ENCODE data around the gene FXYD3. TPM values are rescaled to one million over a fixed set of nuclear protein-coding genes. Genes with fewer than 3 reads are reported as not detected.

The FXYD3 gene
- total RNA-seq, 1 donor from 2014 or later: not detected

DNA sequence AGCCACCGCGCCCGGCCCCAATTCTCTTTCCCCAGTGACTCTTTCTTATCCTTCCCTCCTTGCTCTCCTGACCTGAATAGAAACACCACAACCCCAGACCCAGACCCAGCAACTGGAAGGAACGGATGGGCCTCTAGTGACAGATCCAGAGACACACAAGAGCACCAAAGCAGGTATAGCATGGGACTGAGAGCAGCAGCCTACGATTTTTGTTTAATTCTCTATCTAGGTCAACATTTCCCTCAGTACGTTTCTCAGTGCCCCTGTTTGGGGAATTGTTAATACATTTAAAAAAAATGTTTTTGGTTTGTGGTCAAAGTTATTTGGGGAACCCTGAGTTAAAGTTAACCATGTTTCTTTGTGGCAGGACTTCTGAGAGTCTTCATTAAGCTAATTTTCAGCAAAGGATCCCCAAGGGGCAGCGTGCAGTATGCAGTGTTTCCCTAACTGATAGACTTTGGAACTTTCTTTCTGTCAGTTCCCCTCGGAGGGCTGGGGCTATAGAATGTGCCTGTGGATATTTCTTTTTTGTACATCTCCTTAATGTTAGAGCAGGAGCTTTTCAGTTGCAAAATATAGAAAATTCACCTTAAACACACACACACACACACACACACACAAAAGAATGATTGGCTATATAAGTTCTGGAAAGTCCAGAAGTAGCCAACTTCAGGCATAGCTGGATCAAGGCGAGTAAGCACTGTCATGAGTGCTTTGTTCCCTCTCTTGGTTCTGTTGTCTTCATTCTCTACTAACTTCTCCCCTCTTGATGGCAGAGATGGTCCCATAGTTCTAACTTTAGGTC is 45.2 kb downstream of the FXYD3 start:
- DNase-seq (ENCODE audit: low spot score): no peak
- peaks cover 91% of the 10 kb centered on the region for H3K36me3 Mint-ChIP-seq (ENCODE audit: low read depth)
- H3K27me3 Mint-ChIP-seq (ENCODE audit: insufficient read depth): no peaks in the 10 kb centered on the region
- peak overlapping the region; percentile 55 for H3K27ac Mint-ChIP-seq
- H3K9me3 Mint-ChIP-seq: peaks cover 39% of the 10 kb centered on the region
- H3K4me3 Mint-ChIP-seq: no peak overlapping the region
- intact Hi-C loops (cut with micrococcal nuclease): no loop called here
- H3K4me1 Mint-ChIP-seq (ENCODE audit: low read depth): peaks cover 50% of the 10 kb centered on the region

DNA sequence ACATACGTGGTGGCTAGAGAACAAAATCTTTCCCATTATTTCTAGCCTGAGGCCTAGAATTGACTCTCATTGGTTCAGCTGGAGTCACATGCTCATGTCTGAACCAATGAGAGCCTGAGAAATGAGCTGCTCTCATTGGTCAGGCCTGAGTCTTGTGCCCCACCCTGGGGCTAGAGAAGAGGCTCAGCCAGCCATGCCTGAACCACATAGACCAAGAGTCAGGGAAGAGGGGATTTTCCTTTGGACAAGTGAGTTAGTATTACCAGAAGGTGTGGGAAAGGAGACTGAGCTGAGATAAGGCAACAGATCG is 45.8 kb downstream of the FXYD3 start:
- H3K36me3 Mint-ChIP-seq (ENCODE audit: low read depth): peaks cover 91% of the 10 kb centered on the region
- no peaks in the 10 kb centered on the region for H3K27me3 Mint-ChIP-seq (ENCODE audit: insufficient read depth)
- H3K4me3 Mint-ChIP-seq: no peak overlapping the region
- peak overlapping the region; percentile 55 for H3K27ac Mint-ChIP-seq
- intact Hi-C loops (cut with micrococcal nuclease): no loop called here
- peaks cover 45% of the 10 kb centered on the region for H3K9me3 Mint-ChIP-seq
- H3K4me1 Mint-ChIP-seq (ENCODE audit: low read depth): peaks cover 45% of the 10 kb centered on the region
- no peak for DNase-seq (ENCODE audit: low spot score)

DNA sequence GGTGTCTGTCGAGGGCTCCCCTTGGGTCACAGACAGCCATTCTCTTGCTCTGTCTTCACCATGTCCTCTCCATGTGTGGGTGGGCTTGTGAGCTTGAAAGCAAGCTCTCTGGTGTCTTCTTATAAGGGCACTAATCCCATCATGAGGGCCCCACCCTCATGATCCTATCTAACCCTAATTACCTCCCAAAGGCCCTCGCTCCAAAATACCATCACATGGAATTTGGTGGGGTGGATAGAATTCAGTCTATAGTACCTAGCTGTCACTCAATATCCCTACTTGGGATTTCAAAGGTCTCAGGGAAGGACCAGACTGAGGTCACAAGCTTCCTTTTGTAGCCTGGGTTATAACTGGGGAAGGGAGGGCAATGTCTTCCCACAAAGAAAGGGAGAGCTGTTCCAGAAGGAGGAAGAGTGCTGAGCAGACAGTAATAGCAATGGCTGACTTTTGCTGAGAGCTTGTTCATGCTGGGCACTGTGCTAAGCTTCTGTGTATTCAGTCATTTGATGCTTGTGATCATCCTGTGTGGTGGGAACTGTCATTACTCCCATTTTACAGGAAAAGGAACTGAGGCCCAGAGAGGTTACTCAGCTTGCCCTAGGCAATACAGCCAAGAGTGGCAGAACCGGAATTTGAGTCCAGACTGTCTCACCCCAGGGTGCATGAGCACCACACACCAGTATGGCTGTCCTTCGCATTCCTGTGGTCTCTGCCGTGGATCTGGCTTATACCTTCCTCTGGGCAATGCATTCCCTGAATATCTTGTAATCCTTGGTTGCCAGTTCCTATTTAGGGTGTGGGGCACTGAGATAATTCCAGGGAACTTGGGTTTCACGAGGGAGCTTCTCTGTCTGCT is 47.1 kb downstream of the FXYD3 start:
- intact Hi-C loops (cut with micrococcal nuclease): no loop called here

DNA sequence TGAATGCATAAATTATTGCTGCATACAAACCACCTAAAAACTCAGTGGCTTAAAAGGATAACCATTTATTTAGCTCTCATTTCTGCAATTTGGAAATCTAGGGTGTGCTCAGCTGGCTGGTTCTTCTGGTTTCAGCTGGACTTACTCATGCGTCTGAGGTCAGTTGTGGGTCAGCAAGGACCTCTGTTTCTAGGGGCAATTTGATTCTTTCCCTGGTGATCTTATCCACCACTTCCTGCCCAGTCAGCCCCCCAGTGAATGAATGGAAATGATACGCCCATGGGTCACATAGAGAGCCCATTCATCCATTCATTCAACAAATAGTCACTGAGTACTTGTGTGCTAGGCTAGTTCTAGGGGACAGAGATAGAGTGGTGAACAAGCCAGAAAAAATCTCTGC is 48.8 kb downstream of the FXYD3 start:
- peaks cover 31% of the 10 kb centered on the region for H3K4me1 Mint-ChIP-seq (ENCODE audit: low read depth)
- H3K27ac Mint-ChIP-seq: no peak overlapping the region
- H3K9me3 Mint-ChIP-seq: peaks cover 49% of the 10 kb centered on the region

More for the DNA sequence above, 47.1 kb downstream of the FXYD3 start:
- H3K9me3 Mint-ChIP-seq: peaks cover 49% of the 10 kb centered on the region
- no peak for DNase-seq (ENCODE audit: low spot score)
- H3K4me3 Mint-ChIP-seq: no peak overlapping the region
- H3K36me3 Mint-ChIP-seq (ENCODE audit: low read depth): peaks cover 97% of the 10 kb centered on the region
- peaks cover 47% of the 10 kb centered on the region for H3K4me1 Mint-ChIP-seq (ENCODE audit: low read depth)
- peak overlapping the region; percentile 48 for H3K27ac Mint-ChIP-seq
- H3K27me3 Mint-ChIP-seq (ENCODE audit: insufficient read depth): no peaks in the 10 kb centered on the region

DNA sequence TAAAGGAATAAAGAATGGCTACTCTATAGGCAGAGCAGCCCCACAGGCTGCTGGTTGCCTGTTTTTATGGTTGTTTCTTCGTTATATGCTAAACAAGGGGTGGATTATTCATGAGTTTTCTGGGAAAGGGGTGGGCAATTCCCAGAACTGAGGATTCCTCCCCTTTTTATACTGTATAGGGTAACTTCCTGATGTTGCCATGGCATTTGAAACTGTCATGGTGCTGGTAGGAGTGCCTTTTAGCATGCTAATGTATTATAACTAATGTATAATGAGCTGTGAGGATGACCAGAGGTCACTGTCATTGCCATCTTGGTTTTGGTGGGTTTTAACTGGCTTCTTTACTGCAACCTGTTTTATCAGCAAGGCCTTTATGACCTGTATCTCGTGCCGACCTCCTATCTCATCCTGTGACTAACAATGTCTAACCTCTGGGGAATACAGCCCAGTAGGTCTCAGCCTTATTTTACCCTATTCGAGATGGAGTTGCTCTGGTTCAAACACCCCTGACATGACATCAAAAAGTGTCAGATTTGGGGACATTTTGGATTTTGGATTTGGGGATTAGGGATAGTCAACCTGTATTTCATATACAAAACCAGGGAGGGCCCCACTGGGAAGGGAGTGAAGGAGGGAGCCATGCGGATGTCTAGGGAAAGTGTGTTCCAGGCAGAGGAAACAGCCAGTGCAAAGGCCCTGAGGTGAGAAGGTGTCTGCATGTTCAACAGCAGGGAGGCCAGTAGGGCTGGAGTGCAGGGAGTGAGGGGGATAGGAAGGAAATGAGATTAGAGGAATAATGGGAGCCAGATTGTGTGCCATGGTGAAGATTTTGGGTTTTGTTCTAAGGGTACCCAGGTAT is 49.8 kb downstream of the FXYD3 start:
- Mint-ChIP-seq H3K9me3 (peaks cover 49% of the 10 kb centered on the region), H3K4me1 (ENCODE audit: low read depth) (peaks cover 29% of the 10 kb centered on the region), H3K27ac (no peak overlapping the region), H3K4me3 (no peak overlapping the region), H3K36me3 (ENCODE audit: low read depth) (peaks cover 77% of the 10 kb centered on the region), H3K27me3 (ENCODE audit: insufficient read depth) (no peaks in the 10 kb centered on the region)
- intact Hi-C loops (cut with micrococcal nuclease): no loop called here
- no peak for DNase-seq (ENCODE audit: low spot score)

More for the DNA sequence above, 48.8 kb downstream of the FXYD3 start:
- H3K4me3 Mint-ChIP-seq: no peak overlapping the region
- no peak for DNase-seq (ENCODE audit: low spot score)
- peaks cover 86% of the 10 kb centered on the region for H3K36me3 Mint-ChIP-seq (ENCODE audit: low read depth)
- intact Hi-C loops (cut with micrococcal nuclease): no loop called here
- H3K27me3 Mint-ChIP-seq (ENCODE audit: insufficient read depth): no peaks in the 10 kb centered on the region

DNA sequence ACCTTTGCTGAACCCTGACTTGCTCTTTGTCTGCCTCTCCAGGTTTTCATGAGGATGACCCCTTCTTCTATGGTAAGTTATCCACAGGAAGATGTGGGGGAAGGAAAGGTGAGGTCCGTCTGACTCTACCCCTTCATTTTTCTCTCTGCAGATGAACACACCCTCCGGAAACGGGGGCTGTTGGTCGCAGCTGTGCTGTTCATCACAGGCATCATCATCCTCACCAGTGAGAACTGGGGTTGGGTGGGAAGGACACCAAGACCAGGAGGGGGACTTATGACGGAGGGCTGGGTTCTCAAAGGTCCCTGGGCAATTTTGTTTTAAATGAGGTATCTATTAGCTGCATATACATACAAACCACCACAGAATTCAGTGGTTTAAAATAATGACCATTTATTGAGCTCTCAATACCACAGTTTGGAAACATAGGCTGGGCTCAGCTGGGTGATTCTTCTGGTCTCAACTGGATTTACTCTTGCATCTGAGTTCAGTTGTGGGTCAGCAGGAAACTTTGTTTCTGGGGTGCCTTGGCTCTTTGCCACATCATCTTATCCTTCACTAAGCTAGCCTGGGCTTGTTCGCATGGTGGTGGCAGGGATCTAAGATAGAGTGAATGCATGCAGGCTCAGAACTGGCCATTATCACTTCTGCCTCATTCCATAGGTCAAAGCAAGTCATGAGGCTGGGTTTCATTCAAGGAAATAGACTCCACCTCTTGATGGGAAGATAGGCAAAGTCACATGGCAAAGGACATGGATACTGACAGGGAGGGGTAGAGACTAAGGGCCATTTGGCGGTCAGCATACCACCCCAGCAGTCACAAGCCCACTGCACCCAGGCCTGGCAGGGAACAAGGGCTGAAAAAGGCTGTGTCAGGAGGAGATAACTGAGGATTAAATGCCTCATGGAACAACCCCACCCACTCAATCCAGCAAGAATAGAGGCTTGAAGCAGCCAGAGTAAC is 50.8 kb downstream of the FXYD3 start:
- Mint-ChIP-seq H3K36me3 (ENCODE audit: low read depth) (peaks cover 74% of the 10 kb centered on the region), H3K4me1 (ENCODE audit: low read depth) (peaks cover 34% of the 10 kb centered on the region), H3K4me3 (peak overlapping the region; percentile 15), H3K9me3 (peaks cover 45% of the 10 kb centered on the region), H3K27me3 (ENCODE audit: insufficient read depth) (no peaks in the 10 kb centered on the region), H3K27ac (peak overlapping the region; percentile 22)
- no peak for DNase-seq (ENCODE audit: low spot score)
- intact Hi-C loops (cut with micrococcal nuclease): no loop called here

DNA sequence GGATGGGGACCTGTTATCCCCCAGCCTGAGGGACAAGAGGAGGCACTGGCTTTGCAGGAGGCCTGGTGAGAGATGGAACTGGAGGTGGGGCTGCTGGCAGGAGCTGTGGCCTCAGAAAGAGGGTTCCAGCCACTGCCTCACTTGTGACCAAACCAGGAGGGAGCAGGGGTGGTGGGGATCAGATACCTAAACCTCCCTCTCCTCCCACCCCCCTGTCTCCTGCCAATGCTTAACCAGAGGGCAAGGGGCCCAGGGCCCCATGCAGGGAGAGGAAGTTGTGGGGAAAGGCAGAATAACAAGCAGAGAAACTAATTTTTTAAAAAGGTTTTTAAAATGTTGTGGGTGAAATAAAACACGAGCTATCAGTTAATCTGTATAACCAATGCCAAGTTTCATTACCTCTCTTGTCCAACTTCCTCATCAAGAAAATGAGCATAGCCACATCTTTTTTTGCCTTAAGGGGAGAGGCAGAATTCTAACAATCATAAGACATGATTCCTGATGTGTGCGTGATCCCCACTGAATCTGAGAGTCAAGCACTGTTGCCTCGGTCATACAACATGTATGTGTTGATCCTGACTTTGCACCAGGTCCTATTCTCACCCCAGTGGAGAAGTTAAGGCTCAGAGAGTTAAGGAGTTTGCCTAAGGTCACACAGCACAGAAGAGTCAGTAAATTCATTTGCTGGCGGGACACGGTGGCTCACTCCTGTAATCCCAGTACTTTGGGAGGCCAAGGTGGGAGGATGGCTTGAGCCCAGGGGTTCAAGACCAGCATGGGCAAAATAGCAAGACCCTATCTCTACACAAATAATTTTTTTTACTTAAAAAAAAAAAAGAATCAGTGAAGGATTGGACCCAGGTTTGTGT is 51.9 kb downstream of the FXYD3 start:
- Mint-ChIP-seq H3K9me3 (peaks cover 34% of the 10 kb centered on the region), H3K36me3 (ENCODE audit: low read depth) (peaks cover 69% of the 10 kb centered on the region), H3K27ac (peak overlapping the region; percentile 22), H3K4me3 (peak overlapping the region; percentile 22), H3K27me3 (ENCODE audit: insufficient read depth) (no peaks in the 10 kb centered on the region), H3K4me1 (ENCODE audit: low read depth) (peaks cover 32% of the 10 kb centered on the region)
- intact Hi-C loops (cut with micrococcal nuclease): no loop called here
- DNase-seq (ENCODE audit: low spot score): no peak

DNA sequence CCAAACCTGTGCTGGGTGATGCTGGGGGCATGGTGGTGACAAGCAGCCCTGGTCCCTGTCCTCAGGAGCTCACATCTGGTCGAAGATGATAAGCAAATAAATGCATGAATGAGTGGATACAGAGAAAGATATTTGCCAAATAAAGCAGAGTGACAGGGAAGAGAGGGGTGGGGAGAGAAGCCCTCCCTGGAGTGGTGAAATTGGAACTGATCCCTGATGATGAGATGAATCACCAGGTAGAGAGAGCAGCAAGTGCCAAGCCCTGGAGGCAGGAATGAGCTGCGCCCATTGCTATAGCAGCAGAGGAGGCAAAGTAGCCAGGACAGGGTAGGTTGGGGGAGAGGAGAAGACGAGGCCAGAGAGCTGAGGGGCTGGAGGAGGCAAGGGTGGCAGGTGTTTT is 52.6 kb downstream of the FXYD3 start:
- no peak overlapping the region for H3K4me3 Mint-ChIP-seq
- H3K9me3 Mint-ChIP-seq: peaks cover 28% of the 10 kb centered on the region
- no peaks in the 10 kb centered on the region for H3K27me3 Mint-ChIP-seq (ENCODE audit: insufficient read depth)
- H3K36me3 Mint-ChIP-seq (ENCODE audit: low read depth): peaks cover 69% of the 10 kb centered on the region
- no peak overlapping the region for H3K27ac Mint-ChIP-seq
- intact Hi-C loops (cut with micrococcal nuclease): no loop called here
- H3K4me1 Mint-ChIP-seq (ENCODE audit: low read depth): peaks cover 30% of the 10 kb centered on the region
- no peak for DNase-seq (ENCODE audit: low spot score)

DNA sequence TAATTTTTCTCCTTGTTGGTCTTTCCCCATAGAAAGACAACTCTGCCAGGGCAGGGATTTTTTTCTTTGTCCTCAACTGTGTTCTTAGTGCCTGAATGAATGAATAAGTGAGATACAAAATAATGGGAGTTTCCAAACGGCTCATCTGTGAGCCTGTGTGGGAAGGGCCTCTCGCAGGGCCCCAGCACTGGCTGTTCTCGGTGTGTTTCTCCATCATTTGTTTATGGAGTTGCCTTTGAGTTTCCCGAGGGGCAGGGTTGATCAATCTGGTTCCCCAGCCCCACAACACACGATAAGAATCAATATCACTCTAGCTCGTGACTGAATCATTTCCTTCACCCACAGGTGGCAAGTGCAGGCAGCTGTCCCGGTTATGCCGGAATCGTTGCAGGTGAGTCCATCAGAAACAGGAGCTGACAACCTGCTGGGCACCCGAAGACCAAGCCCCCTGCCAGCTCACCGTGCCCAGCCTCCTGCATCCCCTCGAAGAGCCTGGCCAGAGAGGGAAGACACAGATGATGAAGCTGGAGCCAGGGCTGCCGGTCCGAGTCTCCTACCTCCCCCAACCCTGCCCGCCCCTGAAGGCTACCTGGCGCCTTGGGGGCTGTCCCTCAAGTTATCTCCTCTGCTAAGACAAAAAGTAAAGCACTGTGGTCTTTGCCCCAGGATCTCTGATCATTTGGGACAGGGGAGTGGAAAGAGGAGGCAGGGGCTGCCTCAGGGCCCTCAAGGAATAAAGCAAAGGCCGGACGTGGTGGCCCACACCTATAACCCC is 53.8 kb downstream of the FXYD3 start:
- Mint-ChIP-seq H3K36me3 (ENCODE audit: low read depth) (peaks cover 57% of the 10 kb centered on the region), H3K9me3 (peaks cover 20% of the 10 kb centered on the region), H3K4me1 (ENCODE audit: low read depth) (peaks cover 30% of the 10 kb centered on the region), H3K27ac (peak overlapping the region; percentile 67), H3K4me3 (no peak overlapping the region), H3K27me3 (ENCODE audit: insufficient read depth) (no peaks in the 10 kb centered on the region)
- intact Hi-C loops (cut with micrococcal nuclease): no loop called here
- no peak for DNase-seq (ENCODE audit: low spot score)

DNA sequence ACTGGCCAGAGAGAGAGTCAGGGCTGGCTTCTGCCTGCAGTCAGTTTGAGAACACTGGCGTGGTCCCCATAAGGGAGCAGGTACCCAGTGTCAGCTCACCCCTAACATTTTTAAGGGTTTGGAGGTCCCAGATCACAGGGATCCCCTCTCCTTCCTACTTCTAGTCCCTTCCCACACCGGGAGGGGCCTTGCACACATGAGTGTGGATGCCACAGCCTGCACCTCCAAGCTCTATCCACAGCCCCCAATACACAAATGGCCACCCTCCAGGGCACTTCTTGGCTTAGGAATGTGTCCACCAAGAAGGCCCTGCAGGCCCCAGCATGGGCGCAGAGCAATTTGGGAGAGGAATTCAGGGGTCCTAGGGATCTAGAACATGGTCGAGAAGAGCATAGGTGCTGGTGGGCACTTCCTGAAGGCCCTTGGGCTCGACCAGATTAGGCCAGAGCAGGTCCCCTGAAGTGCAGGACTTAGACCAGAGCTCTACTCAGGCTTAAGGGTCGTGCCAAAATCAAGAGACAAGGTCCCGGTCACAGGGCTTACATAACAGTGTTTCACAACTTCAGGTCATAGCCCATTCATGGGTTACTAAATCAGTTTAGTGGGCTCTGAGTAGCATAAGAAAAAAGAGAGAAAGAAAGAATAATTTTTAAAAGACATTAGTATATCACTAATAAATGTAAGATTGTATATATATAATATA is 54.9 kb downstream of the FXYD3 start:
- intact Hi-C loops (cut with micrococcal nuclease): loop anchor here (2.0 kb wide), 1 partner anchor 16 kb away; the partner anchor contains the start of gene FXYD5
- Mint-ChIP-seq H3K27ac (peak overlapping the region; percentile 34), H3K9me3 (peaks cover 13% of the 10 kb centered on the region), H3K4me3 (no peak overlapping the region), H3K4me1 (ENCODE audit: low read depth) (peaks cover 34% of the 10 kb centered on the region), H3K36me3 (ENCODE audit: low read depth) (peaks cover 49% of the 10 kb centered on the region), H3K27me3 (ENCODE audit: insufficient read depth) (no peaks in the 10 kb centered on the region)
- DNase-seq (ENCODE audit: low spot score): no peak
